SW 1271 (cell line): ENCODE results near the gene SUN5.

Experiments used
- DNase-seq, 2 experiments: peaks; one replicate each; lab custom pipeline; 2025; lab: John Stamatoyannopoulos, UW

Gene SUN5

GRCh38 chr20:32995802-32996201, 8.4 kb downstream of the SUN5 start:
- DNase-seq: no peak

GRCh38 chr20:32993496-32994050, 10.7 kb downstream of the SUN5 start:
- no peak for DNase-seq

DNA sequence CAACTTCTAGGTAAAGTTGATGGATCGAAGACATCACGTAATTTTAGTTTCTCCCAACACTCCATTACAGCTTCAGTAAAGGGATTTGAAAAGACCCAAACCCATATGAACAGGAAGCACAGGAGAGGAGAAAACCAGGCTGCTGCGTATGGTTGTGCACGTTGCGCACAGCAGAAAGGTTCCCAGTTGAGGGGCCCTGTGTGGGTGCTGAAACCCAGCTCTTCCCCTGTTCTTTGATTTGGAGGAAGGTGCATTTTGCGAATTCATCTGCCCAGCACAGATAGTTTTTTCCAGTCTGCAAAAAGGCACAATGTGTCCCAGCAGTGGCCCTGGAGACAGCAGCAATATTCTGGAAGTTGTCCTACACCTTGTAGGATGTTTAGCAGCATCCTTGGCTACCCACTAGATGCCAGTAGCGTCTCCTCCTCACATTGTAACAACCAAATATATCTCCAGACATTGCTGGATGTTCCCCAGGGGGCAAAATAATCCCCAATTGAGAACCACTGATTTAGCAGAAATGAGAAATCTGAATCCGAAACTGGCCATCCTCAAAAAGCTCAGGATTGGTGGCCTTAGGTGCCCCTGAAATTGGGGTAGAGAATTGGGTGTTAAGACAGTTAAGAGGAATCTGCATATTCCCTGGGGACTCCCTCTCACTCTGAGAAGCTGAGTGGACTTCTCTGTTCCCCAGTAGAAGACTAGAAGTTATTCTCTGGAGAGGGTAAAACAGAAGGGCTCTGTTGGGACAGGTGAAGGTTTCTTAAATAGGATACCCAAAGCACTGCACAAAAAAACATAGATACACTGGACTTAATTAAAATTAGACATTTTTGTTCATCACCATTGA, 12.2 kb downstream of the SUN5 start:
- no peak for DNase-seq

GRCh38 chr20:32991383-32991782, 12.8 kb downstream of the SUN5 start:
- DNase-seq: no peak

DNA sequence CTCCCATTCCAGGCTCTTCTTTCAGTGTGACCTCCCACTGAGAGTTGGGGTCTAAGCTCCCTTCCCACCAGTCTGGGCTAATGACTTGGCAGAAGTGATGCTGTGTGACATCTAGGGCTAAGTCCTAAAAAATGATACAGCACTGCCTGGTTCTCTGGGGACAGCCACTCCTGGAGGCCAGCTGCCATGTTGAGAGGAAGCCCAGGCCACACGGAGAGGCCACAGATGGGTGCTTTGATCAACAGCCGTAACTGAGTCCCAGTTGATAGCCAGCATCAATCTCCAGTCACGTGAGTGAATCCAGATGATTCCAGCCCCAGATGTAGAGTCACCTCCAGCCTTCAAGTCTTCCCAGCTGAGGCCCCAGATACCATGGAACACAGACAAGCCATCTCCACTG, 13.8 kb downstream of the SUN5 start:
- DNase-seq: no peak

DNA sequence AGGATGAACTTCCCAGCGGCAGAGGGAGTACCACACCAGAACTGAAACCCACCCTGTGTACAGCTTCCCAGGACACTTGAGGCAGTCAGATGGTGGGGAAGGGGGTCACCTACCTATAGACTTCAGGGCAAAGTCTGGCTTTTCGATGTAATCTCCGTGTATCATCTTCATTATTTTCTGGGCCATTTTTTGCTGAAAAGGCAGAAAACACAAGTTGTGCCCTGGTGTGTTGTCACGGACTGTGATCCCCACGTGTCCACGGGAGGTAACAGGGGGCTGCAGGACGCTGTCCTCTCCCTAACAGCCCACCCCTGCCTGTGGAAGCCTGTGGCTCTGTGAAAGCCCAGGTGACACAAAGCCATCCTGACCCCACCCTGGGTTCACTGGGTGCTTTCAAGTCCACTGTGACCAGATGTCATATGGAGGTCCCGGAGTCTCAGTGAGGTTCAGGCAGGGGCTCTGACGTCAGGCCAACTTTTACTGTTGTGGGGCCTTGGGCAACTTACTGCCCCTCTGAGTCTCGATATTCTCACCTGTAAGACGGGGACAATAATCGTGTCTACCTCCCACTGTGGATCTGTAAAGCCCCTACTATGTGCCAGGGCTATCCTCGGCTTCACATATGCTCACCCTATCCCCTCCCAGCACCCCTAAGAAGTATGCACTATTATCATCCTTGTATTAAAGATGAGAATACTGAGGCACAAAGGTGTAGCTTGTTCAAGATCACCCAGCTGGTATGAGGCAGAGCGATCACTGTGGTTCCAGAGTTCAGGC, 14.5 kb downstream of the SUN5 start:
- DNase-seq: no peak

DNA sequence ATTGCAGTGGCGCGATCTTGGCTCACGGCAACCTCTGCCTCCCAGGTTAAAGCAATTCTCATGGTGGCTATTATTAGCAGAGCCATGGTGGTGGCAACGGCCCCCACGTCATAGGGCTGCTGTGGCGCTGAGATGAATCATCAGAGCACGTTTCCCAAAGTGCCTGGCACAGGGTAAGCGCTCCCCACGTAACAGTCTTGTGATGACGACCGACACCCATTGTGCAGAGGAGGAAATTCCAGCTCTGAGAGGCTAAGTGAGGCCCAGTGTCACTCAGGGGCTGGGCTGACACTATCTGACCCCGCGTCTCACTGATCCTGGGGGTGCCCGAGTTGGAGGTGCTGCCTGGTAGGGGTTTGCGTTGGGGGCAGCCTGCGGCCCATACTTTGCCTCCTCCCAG, 16.2 kb downstream of the SUN5 start:
- no peak for DNase-seq

DNA sequence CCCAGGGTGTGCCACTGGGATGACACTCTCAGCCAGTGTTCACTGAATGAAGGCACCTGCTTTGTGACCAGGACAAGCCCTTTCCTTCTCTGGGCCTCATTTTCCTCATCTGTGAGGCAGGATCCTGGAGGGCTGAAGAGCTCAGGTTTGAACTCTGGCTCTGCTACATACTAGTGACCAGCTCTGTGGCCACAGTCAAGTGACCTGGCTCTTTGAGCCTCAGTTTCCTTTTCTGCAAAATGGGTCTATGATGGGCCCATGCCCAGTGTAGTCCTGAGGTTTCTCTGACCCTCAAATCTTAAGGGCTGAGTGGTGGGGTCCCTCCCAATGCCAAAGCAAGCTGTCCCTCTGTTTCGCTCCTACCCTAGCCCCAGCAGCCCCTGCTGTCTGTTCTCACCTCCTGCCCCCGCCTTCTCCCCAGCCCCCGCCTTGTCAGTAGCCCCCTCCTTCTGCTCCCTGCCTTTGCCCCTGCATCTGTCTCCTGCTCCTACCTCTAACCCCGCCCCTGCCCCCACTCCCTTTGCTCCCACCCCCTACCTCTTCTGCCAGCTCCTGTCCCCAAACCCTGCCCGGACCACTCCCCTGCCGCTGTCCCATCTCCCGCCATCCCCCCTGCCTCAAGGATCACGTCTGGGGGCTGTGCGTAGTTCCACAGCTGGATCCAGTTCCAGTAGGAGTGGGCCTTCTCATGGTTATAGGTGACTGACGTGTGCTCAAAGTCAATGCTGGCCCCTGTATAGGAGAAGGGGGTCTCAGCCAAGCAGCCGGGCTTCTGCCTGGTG, 17.0 kb downstream of the SUN5 start:
- DNase-seq: no peak

- DNase-seq: no peak
These were observed 17.8 kb downstream of the SUN5 start for GRCh38 chr20:32986331-32986966.

- no peak for DNase-seq
These were observed 18.6 kb downstream of the SUN5 start for GRCh38 chr20:32985596-32985995.

- no peak for DNase-seq
These were observed 19.4 kb downstream of the SUN5 start for GRCh38 chr20:32984631-32985354.

- DNase-seq: peak in 1 of 2 experiments; percentile 57
These were observed 20.0 kb downstream of the SUN5 start for GRCh38 chr20:32984196-32984595.

DNA sequence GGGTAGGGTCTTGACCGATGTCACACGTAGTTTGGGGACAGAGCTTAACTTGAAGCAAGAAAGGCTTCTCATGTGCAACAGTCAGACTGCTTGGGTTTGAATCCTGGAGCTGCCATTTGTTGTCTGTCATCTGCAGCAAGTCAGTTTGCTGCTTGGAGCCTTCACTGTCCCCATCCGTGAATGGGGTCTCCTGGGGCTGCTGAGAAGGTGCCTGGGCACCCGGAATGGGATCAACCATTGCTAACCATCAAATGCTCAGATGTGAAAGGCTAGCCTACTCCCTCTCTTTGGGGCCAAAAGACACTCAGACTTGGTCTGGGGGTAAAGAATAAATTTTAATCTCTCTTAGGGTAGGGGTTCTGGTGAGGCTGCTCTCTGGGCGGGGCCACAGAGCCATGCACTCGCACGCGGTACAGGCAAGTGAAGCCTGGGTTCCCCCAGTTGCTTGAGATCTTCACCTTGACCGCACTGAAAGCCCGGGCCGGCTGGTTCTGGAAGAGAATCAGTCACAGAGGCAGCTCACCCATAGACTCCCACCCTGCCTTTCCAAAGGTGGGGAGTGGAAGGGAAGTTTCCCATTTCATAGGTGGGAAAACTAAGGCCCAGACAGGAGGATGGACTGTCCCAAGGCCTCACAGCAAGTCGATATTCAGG, 20.6 kb downstream of the SUN5 start:
- DNase-seq: no peak

DNA sequence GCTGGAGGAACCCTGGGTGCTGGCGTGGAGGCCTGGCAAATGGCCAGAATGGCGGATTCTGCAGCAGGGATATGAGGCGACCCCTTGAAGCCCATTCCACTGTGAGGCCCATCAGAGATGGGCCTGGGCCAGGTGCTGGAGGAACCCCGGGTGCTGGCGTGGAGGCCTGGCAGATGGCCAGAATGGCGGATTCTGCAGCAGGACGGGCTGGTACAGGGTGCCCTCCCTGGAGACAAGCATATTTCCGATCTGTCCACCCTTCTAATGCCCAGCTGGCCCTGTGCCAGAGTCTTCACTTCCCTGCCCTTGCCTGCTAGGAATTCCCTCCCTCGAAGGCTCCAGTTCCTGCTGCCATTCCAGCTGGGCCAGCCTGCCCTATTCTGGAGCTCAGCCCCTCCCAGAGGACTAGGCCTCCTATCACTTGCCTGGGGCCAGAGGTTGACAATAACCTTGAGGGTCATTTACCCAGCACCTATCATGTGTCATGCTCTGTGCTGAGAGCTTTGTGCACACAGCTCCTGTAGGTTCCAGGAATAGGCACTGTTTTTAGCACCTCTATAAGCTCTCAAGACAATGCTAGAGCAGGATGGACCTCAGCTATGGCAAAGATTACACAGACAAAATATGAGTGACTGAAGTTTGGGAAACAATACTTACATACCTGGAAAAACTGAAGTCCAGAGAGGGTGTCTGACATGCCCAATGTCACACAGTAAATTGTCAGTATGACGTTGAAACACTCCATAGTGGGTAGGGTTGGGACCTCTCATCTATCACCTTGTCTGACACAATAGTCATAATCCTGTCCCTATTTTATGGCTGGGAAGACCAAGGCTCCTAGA, 21.4 kb downstream of the SUN5 start:
- no peak for DNase-seq

DNA sequence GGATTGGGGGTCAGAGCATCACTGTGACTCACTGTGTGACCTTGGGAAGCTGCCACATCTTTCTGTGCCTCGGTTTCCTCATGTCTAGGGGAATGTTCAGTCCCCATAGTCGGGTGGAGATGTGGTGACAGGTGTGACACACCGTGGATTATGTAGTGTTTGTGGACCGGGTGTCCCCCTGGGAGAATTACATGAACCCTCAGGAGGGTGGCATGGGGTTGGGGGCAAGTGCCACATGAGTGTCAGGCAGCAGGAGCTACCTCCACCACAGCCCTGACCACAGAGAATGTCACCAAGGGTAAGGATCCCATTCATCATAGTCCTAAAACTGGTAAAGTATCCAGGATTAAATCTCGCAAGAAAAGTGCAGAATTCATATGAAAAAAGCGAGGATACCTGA, 23.2 kb downstream of the SUN5 start:
- no peak for DNase-seq

GRCh38 chr20:32980131-32980941, 23.9 kb downstream of the SUN5 start:
- no peak for DNase-seq

GRCh38 chr20:32979201-32979998, 24.8 kb downstream of the SUN5 start:
- no peak for DNase-seq

- no peak for DNase-seq
These were observed 26.3 kb downstream of the SUN5 start for GRCh38 chr20:32978009-32978335.
